Activated CD4-positive, alpha-beta T cell treated with anti-CD3 and anti-CD28 coated beads, Interleukin-2, amount 50 U/mL, for 24 hours (primary cell): ENCODE measurements around the gene ZNF564.
"Not testable (repeated sequence)": the region's sequence is repeated elsewhere in the genome, so short reads cannot be mapped to it uniquely, and the experiment has no call there.

Experiments
- DNase-seq, 2 donors: peaks; one replicate each; pipeline ENCODE4 v3.0.0-alpha.2; 2020; ENCODE audit warnings: low read depth in 1 of 2, low spot score in 1 of 2

The ZNF564 gene

DNA sequence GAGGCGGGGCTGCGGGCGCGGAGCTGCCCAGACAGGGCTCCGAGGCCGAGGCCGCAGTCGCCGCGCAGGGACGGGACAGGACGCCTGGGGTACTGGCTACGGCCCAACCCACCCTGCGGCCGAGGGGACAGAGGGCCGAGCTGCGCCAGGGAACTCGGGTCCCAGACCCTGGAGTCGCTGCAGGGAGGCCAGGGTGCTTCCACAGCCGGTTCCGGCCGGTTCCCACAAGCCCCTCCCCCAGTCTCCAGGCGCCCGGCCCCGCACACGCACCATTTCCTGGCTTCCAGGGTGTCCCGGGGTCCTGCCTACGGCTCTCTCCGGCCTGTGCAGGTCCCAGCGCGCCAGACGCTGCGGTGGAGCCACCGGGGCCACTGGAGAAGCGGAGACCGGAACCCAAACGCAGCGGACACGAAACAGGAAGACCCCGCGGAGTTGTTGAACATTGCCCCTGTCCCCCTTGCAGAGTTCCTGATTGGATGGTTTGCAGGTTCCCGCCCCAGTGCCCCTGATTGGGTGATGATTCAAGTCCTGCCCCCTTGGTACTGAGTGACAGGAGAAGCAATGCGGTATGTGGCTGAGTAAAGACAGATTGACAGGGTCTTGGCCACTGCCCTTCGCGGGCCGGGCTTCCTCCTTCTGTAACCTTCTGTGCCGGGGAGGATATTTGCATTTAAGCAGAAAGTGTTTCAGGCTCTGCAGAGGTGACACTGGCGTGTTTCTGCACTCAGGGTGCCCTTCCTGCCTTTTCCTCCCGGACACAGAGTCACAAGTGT, at the start of gene ZNF564:
ZNF564 (minus strand) TSS at position 423 of the 773 bp plus-strand sequence; CDS start at position 273, 150 bp downstream.
- peak; percentile 71 to 94 for DNase-seq

DNA sequence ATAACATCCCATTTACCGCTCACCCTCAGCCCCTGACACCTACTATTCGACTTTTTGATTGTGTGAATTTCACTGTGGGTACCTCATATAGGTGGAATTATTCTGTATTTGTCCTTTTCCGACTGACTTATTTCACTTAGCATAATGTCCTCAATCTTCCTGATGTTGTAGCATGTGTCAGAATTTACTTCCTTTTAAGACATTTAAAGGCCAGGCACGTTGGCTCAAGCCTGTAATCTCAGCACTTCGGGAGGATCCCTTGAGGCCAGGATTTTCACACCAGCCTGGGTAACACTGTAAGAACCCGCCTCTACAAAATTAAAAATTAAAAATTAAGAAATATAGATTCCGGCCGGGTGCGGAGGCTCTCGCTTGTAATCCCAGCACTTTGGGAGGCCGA, 46.3 kb upstream of the ZNF564 start:
- DNase-seq = no peak

DNA sequence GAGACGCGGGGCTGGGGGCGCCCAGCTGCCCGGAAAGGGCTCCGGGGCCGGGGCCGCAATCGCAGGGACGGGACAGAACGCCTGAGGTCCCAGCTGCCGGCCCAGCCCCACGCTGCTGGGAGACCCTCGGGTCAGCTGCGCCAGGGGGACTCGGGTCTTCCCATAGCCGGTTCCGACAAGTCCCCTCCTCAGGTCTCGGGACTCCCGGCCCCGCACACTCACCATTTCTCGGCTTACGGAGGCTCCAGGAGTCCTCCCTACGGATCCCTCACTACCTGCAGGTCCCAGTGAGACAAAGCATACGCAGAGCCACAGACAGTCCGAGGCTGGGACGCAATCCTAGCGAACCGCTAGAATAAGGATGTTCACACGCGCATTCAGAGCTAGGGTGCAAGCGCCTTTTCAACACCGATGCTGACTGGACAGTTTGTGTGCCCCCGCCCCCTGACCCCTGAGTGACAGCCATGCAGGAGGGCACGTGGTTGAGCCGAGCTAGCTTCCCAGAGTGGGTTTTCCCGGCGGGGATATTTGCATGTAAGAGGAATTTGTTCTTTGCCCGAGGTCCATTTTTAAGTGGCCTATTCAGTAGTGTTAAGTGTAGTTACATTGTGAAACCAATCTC, 45.8 kb upstream of the ZNF564 start:
- DNase-seq = no peak

DNA sequence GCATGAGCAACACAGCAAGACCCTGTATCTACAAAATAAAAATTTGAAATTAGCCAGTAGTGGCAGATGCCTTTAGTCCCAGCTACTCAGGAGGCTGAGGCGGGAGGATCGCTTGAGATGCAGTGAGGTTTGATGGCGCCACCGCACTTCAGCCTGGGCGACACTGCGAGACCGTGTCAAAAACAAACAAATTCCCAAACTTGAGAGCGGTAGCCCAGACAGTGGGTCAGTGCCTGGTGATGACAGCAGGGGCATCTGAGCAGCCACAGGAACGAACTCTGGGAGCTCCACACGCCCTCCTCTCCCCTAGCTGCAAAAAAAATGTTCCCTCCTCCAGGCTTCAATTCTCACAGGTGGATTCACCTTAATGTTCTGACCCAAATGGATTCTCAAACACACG, 45.2 kb upstream of the ZNF564 start:
- no peak for DNase-seq

DNA sequence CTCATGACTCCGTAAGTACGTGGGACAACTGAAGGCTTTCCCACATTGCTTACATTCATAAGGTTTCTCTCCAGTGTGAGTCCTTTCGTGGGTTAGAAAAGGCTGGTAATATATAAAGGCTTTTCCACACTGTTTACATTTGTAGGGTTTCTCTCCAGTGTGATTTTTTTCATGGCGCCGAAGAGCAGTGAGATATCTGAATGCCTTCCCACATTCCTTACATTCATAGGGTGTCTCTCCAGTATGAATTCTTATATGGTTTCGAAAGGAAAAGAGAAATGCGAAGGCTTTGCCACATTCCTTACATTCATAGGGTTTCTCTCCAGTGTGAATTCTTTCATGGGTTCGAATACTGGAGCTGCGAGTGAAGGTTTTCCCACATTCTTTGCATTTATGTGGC, 29.8 kb upstream of the ZNF564 start:
- DNase-seq = no peak

DNA sequence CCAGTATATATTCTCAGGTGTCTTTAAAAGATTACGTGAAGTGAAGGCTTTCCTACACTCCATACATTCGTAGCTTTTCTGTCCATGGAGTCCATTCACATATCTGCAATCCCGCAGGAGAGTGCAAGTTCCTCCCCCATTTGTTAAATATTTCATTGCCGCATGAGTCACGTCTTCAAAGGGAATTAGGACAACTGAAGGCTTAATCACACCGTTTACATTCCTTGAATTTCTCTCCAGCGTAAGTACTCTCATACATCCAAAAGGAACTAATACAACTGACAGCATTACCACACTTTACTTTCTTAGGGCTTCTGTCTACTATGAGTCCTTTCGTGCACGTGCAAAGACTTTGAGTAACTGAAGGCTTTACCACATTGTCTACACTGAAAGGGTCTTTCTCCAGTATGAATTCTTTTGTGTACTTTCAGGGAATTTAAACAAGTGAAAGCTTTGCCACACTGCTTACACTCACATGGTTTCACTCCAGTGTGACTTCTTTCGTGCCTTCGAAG, 29.0 kb upstream of the ZNF564 start:
- no peak for DNase-seq

DNA sequence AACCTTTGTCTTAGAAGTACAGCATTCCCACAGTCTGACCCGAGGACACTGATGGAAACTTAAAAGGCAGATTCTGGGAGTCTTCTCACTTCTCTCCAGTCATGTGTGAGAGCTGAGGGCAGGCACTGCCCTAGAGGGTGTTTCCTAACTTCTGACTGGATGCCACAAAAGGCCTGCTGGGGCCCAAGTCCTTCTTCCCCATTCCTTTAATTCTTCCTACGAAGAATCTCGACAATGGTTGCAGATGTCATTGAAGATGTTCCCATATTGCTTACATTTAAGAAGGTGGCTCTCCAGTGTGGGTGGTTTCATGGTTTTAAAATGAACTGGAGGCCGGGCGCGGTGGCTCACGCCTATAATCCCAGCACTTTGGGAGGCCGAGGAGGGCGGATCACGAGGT, 27.4 kb upstream of the ZNF564 start:
- DNase-seq = no peak

DNA sequence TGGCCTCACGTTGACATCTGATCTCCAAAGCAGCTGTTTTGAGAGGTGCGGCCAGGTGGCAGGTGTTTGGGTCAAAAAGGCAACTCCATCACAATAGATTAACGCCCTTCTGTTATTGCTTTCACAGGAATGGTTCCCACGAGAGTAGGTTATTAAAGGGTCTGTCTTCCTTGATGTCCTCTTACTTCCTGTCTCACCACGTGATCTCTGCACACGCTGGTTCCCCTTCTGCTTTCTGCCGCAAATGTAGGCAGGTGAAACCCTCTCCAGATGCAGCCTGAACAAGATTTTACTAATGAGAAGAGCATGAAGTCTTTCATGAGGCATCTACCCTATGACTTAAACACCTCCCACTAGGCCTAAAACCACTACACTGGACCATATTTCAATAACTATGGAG, 22.8 kb upstream of the ZNF564 start:
- no peak for DNase-seq

DNA sequence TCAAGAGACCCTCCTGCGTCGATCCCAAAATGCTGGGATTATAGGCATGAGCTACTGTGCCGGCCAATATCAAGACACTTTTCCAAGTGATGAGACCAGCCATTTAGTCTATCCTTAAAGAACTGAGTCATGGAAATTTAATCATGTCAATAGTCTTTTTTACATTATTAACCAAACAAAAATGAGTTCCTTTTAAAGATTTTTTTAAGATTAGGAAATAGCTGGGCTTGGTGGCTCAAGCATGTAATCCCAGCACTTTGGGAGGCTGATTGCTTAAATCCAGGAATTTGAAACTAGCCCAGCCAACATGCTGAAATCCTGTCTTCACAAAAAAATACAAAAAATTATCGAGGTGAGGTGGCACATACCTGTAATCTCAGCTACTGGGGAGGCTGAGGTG, 16.7 kb upstream of the ZNF564 start:
- no peak for DNase-seq

DNA sequence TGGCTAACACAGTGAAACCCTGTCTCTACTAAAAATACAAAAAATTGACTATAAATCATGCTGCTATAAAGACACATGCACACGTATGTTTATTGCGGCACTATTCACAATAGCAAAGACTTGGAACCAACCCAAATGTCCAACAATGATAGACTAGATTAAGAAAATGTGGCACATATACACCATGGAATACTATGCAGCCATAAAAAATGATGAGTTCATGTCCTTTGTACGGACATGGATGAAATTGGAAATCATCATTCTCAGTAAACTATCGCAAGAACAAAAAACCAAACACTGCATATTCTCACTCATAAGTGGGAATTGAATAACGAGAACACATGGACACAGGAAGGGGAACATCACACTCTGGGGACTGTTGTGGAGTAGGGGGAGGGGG, 15.1 kb upstream of the ZNF564 start:
- not testable (repeated sequence) for DNase-seq

DNA sequence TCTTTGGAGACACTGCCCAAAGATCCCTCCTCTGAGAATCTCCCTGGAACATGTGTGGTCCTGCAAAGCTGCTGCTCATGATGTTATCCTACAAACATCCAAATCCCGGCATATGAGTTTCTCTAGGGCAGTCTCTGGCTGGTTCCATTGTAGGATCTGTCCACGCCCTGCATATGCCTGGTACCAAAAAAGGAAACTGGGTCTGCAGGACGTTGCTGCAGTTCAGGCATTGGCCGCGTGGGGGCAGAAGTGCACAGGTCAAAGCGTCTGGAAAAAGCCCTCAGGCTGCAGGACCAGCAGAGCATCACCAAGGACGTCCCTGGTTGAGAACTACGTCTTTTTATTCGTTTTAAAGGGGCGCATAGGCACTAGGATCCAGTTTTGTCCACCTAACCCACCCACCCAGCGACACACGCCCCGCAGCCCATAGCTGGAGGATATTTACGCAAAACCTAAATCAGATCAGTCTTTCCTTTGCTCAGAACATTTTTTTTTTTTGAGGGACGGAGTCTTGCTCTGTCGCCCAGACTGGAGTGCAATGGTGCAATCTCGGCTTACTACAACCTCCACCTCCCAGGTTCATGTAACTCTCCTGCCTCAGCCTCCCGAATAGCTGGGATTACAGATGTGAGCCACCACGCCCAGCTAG, 12.9 kb upstream of the ZNF564 start:
- peak; percentile 89 to 92 for DNase-seq

DNA sequence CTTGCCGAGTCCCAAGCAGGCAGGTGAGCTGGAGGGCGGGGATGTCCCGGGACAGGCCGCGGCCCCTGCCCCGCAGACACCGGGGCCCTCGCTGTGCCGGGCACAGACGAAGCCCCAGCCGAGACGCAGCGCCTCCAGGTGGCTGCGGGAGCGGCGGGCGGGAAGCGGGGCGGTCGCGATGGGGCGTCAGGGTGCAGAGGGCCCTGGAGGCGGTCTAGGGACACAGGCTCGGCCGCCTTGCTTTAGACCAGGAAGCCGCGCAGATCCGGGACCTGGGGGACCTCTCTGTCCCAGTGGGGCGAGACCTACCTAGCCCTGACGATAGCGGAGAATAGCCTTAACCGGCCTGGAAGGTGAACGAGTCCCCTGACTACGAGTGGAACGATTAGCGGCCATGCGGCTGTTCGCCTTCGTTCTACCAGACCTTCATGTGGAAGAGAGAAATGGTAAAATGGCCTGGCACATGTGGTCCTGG, 4.2 kb upstream of the ZNF564 start:
- DNase-seq = no peak

DNA sequence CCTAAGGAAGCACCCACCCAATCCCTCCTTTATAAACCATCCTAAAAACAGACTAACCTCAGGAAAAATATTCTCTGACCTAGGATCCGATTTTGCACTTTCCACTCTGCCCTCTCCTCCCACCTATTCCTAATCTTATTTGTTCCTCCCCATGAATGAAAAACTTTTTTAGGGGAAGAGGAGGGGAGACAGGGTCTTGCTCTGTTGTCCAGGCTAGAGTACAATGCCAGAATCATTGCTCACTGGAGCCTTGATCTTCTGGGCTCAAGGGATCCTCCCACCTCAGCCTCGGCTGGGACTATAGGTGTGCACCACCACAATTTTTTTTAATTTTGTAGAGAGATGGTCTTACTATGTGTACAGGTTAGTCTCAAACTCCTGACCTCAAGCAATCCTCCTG, 4.4 kb downstream of the ZNF564 start:
- no peak for DNase-seq

DNA sequence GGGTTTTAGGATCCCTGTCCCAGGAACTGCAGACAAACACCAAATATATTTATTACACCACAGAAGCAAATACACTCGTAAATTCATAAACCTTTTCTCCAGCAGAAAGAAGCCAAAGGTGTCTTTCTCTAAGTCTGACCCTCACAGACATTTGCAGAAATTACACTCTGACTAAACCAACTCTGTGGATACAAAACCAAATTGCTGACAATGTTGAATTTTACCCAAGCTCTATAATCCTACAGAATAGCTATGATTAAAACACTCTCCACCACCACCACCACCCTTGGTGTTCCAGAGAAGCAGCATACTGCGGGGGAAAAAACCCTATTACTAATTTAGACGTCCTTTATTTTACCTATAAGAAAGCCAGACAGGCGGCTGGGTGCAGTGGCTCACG, 5.2 kb downstream of the ZNF564 start:
- DNase-seq = no peak

DNA sequence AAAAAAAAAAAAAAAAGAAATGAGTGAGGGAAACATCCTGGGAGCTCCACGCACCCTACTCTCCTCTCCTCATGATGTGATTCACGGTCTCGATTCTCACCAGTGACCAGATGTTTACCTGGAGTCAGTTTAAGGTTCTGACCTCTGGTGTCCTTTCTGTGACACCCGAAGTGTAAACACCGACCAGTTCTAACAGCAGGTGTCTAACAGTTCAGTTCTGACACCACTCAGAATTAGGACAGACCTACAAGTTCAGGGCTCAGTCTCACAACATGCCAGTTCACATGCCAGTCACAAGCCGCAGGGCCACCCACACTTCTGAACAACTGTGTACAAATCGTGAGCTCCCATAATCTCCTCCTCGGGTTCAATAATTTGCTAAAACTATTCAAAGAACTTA, 6.0 kb downstream of the ZNF564 start:
- no peak for DNase-seq

DNA sequence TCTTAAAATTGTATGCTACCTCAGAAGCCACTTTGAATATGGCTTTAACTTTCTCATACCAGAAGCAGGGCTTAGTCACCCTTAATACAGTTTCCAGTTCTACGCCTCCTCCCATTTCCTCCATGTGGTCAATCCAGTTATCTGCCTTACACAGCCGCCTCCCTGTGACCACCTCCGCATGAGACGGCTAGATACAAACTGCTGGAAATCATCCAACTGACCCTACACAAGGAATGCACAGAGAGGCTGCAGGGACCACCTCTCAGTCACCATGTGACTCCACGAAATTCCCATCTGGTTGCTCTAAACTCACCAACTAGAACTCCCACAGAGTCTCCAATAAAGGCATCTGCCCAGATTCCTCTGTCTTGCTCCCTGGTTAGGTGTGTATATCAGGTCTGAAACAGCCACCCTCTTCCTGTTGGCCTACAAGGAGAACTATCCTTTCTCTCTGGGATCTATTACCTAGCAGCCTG, 6.8 kb downstream of the ZNF564 start:
- DNase-seq = no peak

DNA sequence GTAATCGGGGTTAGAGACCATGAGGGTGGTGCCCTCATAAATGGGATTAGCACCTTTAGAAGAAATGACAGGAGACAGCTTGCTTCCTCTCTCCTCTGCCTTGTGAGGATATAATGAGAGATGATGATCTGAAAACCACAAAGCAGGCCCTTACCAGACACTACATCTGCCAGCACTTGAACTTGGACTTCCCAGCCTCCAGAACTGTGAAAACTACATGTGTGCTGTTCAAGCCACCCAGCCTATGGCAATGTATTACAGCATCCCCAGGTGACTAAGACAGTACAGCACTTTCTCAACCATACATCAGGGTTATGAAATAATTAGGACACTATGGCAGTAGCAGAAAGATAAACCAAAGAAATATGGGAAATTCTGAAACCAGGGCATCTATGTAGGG, 7.4 kb downstream of the ZNF564 start:
- DNase-seq = no peak

DNA sequence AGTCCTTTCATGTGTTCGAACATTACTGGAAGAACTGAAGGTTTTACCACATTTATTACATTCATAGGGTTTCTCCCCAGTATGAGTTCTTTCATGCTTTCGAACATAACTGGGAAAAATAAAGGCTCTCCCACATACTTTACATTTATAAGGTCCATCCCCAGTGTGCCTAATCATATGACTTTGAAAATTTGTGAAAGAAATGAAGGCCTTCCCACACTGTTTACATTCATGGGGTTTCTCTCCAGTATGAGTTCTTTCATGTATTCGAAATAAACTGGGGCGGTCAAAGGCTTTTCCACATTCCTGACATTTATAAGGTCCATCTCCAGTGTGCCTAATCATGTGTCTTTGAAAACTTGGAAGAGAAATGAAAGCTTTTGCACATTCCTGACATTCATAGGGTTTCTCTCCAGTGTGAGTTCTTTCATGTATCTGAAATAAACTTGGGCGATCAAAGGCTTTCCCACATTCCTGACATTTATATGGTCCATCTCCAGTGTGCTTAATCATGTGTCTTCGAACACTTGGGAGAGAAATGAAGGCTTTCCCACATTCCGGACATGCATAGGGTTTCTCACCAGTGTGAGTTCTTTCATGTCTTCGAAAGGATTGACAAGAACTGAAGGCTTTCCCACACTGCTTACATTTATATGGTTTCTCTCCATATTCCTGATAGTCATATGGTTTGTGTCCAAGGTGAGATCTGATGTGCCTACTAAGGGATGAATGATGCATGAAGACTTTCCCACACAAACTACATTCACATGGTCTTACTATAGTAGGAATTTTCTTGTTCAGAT, 24.0 kb downstream of the ZNF564 start:
- no peak for DNase-seq

DNA sequence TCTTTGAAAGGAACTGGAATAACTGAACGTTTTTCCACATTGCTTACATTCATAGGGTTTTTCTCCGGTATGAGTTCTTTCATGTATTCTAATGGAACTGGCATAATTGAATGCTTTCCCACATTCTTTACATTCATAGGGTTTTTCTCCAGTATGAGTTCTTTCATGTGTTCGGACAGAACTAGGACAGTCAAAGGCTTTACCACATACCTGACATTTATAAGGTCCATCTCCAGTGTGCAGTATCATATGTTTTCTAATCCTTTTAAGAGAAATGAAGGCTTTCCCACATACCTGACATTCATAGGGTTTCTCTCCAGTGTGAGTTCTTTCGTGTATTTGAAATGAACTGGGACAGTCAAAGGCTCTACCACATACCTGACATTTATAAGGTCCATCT, 24.7 kb downstream of the ZNF564 start:
- no peak for DNase-seq

DNA sequence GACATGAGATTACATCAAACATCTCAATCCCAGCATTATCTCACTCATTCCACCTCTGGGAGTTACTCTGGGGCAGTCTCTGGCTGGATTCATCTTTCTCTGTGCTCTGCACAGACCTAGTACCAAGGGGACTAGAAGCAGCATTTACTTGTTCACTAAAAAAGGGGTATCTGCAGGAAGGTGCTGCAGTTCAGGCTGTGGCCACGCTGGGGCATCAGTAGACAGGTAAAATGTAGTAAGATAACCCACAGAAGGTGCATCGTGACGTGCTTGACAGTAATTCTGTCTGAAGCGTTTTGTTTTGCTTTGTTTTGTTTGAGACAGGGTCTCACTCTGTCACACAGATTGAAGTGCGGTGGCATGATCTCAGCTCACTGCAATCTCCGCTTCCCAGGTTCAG, 29.3 kb downstream of the ZNF564 start:
- DNase-seq = no peak

DNA sequence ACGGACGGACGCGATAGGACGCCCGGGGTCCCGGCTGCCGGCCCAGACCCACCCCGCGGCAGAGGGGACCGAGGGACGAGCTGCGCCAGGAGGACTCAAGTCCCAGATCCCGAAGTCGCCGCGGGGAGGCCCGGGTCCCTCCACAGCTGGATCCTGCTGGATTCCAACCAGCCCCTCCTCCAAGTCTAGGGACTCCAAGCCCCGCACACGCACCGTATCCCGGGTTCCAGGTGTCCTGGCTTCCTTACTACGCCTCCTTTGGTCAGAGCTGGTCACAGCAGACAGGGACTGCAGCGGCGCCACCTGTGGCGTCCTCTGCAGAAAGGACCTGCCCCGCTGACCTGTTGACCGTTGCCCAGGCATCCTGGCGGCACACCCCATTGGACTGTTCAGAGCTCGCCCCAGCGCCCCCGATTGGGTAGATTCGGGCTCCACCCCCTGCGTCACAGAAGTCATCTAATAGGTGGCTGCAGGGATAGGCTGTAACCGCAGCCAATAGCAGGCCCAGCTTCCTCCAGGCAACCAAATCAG, 37.7 kb downstream of the ZNF564 start:
- no peak for DNase-seq
